Left renal pelvis (tissue), 4 donors: ENCODE data around the gene DUOXA2. TPM values are rescaled to one million over a fixed set of nuclear protein-coding genes. Genes with fewer than 3 reads are reported as not detected.

Source experiments
- DNase-seq, 4 donors: peaks; one replicate each; pipeline ENCODE4 v3.0.0-alpha.2; 2013; ENCODE audit warnings: low read depth in 4 of 4, low spot score in 3 of 4
- polyA plus RNA-seq, 4 donors: library from polyadenylated mRNA; unstranded; fragments of 120-200 nt; gene quantifications; one replicate each; pipeline ENCODE4 v1.2.1, GENCODE V29; 2013; ENCODE audit not compliant: insufficient read length in 4 of 4

The DUOXA2 gene
- polyA plus RNA-seq, 4 donors: not detected

DNA sequence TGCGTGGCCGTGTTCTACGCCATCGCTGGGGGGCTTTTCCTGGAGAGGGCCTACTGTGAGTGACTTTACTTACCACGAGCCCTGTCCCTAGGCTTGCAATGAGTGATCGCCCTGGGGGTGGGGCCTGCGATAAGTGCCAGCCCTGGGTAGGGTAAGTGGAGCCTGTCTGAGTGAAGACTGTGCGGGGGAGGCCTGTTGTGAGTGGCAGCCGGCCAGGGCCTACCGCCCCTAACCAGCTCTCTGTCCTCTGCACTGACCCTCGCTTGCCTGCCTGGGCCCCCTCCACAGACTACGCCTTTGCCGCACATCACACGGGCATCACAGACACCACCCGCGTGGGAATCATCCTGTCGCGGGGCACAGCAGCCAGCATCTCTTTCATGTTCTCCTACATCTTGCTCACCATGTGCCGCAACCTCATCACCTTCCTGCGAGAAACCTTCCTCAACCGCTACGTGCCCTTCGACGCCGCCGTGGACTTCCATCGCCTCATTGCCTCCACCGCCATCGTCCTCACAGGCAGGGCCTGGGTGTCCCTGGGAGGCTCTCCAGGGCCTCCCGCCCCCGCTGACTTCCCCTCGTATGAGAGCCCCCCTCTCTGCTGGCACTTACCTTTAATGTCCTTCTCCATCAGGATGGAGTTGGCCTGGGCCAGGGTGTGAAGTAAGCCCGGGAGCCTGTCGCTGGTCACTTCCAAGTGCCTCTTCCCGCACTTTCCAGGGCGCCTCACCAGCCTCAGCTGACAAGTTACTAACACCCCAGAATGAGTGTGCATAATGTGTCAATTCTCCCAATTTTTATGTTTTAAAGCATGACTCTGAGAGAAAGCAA lies 38.1 kb downstream of the DUOXA2 start:
- DNase-seq: no peak

DNA sequence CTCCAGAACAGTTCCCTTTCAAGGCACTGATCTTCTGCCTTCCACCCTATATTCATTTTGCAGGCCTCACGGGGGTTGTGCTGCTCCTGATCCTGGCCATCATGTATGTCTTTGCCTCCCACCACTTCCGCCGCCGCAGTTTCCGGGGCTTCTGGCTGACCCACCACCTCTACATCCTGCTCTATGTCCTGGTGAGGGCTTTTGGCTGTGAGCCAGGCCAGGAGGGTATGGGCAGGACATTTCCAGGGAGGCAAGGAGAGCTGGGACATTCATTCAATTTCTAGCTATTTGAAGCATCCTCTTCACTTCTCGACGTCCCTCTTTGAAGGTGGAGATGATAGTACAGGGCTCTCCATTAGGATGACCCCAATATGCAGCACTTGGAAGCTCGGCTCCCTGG lies 41.6 kb downstream of the DUOXA2 start:
- DNase-seq: no peak

DNA sequence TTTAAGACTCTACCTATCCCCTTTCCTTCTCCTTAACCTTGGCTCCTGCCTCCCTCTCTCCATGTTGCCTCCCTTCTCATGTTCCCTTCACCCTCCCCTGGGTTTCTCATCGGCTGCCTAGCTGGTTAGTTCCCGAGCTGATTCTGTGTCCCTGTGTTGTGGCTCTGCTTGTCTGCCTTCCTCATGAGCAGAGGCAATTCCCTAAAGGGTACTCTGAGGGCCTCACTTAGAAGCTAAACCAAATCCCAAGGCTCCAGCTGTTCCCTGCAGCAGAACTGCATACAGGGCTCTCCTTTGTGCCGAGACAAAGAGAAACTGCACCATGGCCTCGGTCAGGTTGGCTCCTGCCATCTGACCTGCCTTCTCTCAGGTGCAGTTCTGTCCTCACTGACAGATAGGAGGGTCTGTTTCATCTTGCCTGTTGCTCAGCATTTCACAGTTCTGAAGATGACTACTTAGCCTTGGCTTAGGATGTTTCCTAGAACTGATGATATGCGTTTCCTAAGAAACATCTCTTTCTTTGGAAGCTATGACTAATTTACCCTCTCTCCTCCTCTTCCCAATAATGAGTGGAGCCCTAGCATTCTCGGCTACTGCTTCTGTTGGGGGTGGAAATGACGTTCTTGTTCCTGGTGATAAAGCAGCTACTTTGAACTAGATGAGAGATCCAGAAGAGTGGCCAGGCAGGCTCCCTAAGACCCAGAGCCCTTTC lies 42.8 kb downstream of the DUOXA2 start:
- no peak for DNase-seq

DNA sequence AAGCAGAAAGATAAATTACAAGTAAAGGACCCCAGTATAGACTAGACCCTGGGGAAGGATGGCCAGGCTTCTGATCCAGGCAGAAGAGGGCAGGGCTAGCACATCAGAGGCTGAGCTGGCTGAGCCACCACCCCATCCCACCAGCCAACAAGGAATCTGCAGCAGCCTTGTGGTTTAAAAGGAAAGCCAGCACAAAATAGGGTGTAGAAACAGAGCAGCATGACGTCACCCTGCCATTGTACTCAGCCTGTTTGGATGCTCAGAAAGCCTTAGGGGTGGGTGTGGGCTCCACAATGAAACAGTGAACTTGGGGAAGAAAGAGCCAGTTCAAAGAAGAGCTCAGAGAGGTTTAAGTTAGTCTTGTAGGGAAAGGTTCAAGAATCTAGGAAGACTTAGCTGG lies 43.8 kb downstream of the DUOXA2 start:
- no peak for DNase-seq

DNA sequence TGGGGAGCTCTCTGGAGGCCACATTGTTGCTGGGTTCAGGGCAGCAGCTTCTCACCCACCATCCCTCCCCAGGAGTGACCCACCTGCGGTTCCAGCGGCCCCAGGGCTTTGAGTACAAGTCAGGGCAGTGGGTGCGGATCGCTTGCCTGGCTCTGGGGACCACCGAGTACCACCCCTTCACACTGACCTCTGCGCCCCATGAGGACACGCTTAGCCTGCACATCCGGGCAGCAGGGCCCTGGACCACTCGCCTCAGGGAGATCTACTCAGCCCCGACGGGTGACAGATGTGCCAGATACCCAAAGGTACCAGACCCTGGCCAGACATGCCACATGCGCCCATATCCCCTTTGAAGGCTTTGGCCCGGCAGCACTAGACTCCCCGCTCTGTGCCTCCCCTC lies 47.5 kb downstream of the DUOXA2 start:
- DNase-seq: no peak

DNA sequence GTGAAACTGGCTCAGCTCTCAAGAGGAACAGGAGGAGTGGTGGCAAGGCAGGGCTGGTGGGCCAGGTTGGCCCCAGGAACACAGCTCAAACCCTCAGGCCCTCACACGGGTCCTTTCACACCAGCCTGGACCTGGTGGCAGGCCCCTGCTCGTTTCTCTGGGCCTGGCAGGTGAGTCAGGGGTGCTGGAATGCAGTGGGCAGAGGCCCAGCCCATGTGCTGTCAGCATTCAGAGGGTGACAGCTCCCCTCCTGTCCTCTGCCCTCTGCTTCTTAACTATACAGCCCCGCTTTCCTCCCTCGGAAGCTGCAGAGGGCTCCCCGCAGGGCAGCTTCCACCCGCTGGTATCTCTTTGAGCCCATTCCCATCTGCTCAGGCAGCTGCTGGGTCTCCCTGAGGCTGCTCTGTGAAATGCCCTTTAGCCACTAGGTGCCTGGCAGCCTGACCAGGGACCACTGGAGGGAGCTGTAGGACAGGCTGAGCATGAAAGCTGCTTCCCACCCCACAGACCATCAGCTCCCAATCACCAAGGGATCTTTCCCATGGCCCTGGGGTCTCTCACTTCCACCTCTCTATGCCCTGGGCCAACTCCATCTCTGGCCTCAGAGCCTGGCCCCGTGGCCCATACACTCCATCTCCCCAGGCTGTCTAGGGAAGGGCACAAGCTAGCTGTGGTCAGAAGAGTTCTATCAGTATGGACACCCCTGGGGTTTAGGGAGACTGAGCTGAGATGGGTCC lies 48.8 kb downstream of the DUOXA2 start:
- peak in 3 of 4 donors; percentile 45 to 58 (median 57) for DNase-seq

DNA sequence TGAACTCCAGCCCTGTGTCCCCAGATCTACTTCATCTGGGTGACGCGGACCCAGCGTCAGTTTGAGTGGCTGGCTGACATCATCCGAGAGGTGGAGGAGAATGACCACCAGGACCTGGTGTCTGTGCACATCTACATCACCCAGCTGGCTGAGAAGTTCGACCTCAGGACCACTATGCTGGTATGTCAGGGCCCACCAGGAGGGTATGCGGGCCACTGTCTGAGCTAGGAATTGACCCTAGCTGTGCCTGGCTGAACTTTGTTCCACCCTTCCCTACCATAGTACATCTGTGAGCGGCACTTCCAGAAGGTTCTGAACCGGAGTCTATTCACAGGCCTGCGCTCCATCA lies 49.4 kb downstream of the DUOXA2 start:
- DNase-seq: no peak

DNA sequence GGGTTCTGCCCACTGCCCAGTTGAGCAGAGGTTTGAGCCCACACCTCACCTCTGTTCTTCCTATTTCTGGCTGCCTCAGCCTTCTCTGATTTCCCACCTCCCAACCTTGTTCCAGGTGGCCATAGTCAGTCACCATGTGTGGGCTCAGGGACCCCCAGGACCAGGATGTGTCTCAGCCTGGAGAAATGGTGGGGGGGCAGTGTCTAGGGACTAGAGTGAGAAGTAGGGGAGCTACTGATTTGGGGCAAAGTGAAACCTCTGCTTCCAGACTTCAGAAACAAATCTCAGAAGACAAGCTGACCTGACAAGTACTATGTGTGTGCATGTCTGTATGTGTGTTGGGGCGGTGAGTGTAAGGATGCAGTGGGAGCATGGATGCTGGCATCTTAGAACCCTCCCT lies 50.8 kb downstream of the DUOXA2 start:
- no peak for DNase-seq

DNA sequence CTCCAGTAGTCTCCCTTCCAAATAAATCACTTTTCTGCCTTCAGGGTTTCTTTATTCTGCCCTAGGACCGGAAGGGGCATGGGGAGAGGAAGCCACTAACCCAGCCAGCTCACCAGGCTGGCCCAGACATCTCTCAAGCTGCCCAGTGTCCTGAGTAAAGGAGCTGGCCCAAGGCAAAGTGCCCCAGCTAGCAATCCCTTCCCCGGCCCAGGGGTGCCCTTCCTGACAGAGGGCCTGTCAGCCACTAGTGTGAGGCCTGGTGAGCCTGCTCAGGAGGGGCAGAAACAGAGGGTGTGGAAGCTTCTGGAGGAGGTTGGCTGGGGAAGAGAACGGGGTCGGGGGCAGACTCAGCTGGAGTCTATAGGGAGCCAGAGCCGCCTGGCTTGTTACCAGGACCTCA lies 51.4 kb downstream of the DUOXA2 start:
- DNase-seq: no peak

DNA sequence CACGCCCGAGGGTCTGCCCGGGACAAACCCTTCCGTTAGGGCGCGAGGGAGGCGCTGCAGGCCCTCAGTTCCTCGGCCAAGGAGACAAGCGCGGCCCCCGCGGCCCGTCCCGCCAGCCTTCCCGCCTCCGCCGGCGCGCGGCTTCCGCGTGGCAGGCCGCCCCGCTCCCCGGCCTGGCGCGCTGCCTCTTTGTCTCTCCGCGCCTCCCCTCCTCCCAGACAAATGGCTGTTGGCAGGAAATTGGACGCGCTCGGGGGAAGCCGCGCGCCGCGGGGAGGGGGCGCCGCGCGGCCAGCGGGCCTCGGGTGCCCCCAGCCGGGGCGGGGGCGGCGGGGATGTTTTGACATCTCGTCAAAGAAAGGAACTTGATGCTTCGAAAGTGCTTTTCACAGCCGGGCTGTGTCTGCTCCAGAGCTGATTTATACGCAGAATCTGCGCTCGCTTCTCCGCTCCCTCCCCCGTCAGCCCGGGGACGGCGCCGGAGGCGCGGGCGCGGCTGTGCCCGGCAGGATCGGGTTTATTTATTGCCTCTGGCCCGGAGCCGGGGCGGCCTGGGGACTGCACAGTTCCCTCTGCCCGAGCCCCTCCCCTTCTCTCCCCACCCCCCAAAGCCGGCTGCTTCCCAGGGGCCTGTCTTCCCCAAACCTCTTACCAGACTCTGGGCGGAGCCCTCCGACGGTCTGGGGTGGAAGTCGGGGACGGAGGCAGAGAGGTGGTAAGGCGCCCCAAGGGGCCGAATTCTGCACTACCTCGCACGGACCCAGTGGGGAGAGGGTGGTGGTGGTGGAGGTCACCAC lies 52.9 kb downstream of the DUOXA2 start:
- peak in 3 of 4 donors; percentile 60 to 73 (median 72) for DNase-seq

DNA sequence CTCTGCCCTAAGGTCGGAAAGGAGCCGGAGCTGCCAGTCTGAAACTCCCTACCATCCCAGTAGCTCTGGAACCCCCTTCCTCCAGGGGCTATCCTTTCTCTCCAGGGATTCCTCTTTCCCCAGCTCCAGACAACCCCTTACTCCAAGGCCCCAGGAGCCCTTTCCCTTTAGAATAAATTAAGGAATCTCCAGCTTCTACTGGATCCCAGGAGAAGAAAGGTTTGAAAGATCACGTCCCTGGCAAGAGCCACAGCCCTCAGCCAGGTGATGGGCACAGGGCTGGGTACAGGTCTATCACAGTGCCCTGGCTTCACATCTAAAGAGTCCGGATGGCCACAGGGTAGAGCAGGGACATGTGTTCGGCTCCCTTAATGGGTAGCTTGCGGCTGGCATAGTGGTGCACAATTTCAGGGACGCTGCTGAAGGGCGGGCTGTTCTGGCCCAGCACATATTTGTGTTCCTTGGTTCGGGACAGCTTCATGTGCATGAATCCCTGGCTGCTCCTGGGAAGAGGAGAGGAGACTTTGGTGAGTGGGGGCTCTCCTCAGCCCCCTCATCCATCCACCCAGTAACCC lies 53.6 kb downstream of the DUOXA2 start:
- DNase-seq: no peak

Other genes starting within 250 kb of the DUOXA2 start
- gene TERB2, start 157.6 kb upstream of the DUOXA2 start, polyA plus RNA-seq: not detected
- 10 to 100 TPM; 14.4 to 39.0 (median 28.5) TPM for gene SORD, start 91.1 kb upstream of the DUOXA2 start, polyA plus RNA-seq
- gene DUOX2, start 154 bp upstream of the DUOXA2 start, polyA plus RNA-seq: under 1 TPM; 0.06 to 0.22 (median 0.10) TPM
- gene DUOXA1, start 15.6 kb downstream of the DUOXA2 start, polyA plus RNA-seq: under 1 TPM; 0.10 to 0.66 (median 0.45) TPM
- gene DUOX1, start 15.7 kb downstream of the DUOXA2 start, polyA plus RNA-seq: 1 to 10 TPM; 1.8 to 5.4 (median 2.4) TPM
- gene SHF, start 73.6 kb downstream of the DUOXA2 start, polyA plus RNA-seq: 10 to 100 TPM; 13.5 to 19.5 (median 17.2) TPM
- under 1 TPM in 3 of 4 donors, not detected in 1; 0.41 to 0.76 (median 0.42) TPM for gene SLC28A2, start 137.9 kb downstream of the DUOXA2 start, polyA plus RNA-seq